NT2/D1 (cell line): ENCODE measurements around the gene CD37.
"Not testable (repeated sequence)": the region's sequence is repeated elsewhere in the genome, so short reads cannot be mapped to it uniquely, and the experiment has no call there.

Experiments
- DNase-seq: peaks from one replicate; pipeline ENCODE4 v3.0.0-alpha.2; 2011; ENCODE audit warnings: low read depth, low spot score
- H3K27me3 ChIP-seq: 2 replicates; pipeline ENCODE4 v1.6.0; 2011; ENCODE audit warnings: mild to moderate bottlenecking; ENCODE audit not compliant: insufficient read length, insufficient read depth
- H3K36me3 ChIP-seq: 2 replicates; pipeline ENCODE4 v1.6.1; 2011; ENCODE audit warnings: mild to moderate bottlenecking, low read length, mixed read lengths; ENCODE audit not compliant: insufficient read depth, insufficient read length
- H3K4me1 ChIP-seq: 2 replicates; pipeline ENCODE4 v1.5.1; 2011; ENCODE audit not compliant: insufficient read depth, insufficient read length
- H3K4me3 ChIP-seq: 2 replicates; pipeline ENCODE4 v1.5.1; 2011; ENCODE audit warnings: low read depth; ENCODE audit not compliant: insufficient read length
- H3K9ac ChIP-seq: 2 replicates; pipeline ENCODE4 v1.6.0; 2011; ENCODE audit warnings: low read depth; ENCODE audit not compliant: insufficient read length
- H3K9me3 ChIP-seq: 2 replicates; pipeline ENCODE4 v1.5.1; 2011; ENCODE audit warnings: mild to moderate bottlenecking, low read length; ENCODE audit not compliant: insufficient read depth
- SUZ12 ChIP-seq: IDR thresholded peaks from 2 replicates; pipeline ENCODE4 v1.6.1; 2011; ENCODE audit not compliant: insufficient read length, insufficient read depth; ENCODE audit errors: extremely low read depth
- YY1 ChIP-seq: IDR thresholded peaks from 2 replicates; pipeline ENCODE4 v1.6.1; 2011; ENCODE audit not compliant: insufficient read length, insufficient read depth
- ZNF274 ChIP-seq: IDR thresholded peaks from 2 replicates; pipeline ENCODE4 v1.6.1; 2011; ENCODE audit warnings: mild to moderate bottlenecking, low read depth, low read length

The CD37 gene

GRCh38 chr19:49364083-49364737 lies 29.0 kb downstream of the CD37 start:
- peaks cover 17% of the 10 kb centered on the region for H3K9me3 ChIP-seq
- H3K27me3 ChIP-seq = no peaks in the 10 kb centered on the region
- no peak for TF ChIP-seq ZNF274
- TF ChIP-seq SUZ12 = no peak
- no peak for TF ChIP-seq YY1
- H3K4me1 ChIP-seq = peaks cover 4% of the 10 kb centered on the region
- H3K36me3 ChIP-seq = peaks cover 5% of the 10 kb centered on the region
- peak overlapping the region; percentile 21 for H3K4me3 ChIP-seq
- DNase-seq = no peak
- H3K9ac ChIP-seq = peak overlapping the region; percentile 50

GRCh38 chr19:49366110-49366509 lies 30.9 kb downstream of the CD37 start:
- Histone ChIP-seq H3K9me3 (peaks cover 30% of the 10 kb centered on the region), H3K9ac (no peak overlapping the region), H3K27me3 (no peaks in the 10 kb centered on the region), H3K4me3 (no peak overlapping the region), H3K36me3 (no peaks in the 10 kb centered on the region), H3K4me1 (peaks cover 4% of the 10 kb centered on the region)
- TF ChIP-seq SUZ12 (no peak), ZNF274 (no peak), YY1 (no peak)
- no peak for DNase-seq

GRCh38 chr19:49368711-49369358 lies 33.6 kb downstream of the CD37 start:
- TF ChIP-seq ZNF274 (no peak), SUZ12 (no peak), YY1 (no peak)
- peaks cover 30% of the 10 kb centered on the region for H3K9me3 ChIP-seq
- no peaks in the 10 kb centered on the region for H3K27me3 ChIP-seq
- no peaks in the 10 kb centered on the region for H3K36me3 ChIP-seq
- no peak overlapping the region for H3K9ac ChIP-seq
- H3K4me3 ChIP-seq = no peak overlapping the region
- DNase-seq = no peak
- H3K4me1 ChIP-seq = peaks cover 4% of the 10 kb centered on the region

GRCh38 chr19:49371184-49371583 lies 36.0 kb downstream of the CD37 start:
- no peaks in the 10 kb centered on the region for H3K4me1 ChIP-seq
- no peaks in the 10 kb centered on the region for H3K36me3 ChIP-seq
- TF ChIP-seq SUZ12 (no peak), YY1 (no peak), ZNF274 (no peak)
- no peak overlapping the region for H3K4me3 ChIP-seq
- no peak for DNase-seq
- no peak overlapping the region for H3K9ac ChIP-seq
- H3K9me3 ChIP-seq = peaks cover 30% of the 10 kb centered on the region
- no peaks in the 10 kb centered on the region for H3K27me3 ChIP-seq

- DNase-seq, H3K9ac ChIP-seq, H3K27me3 ChIP-seq, H3K4me1 ChIP-seq, H3K4me3 ChIP-seq, H3K36me3 ChIP-seq: not testable (repeated sequence)
- H3K9me3 ChIP-seq = peaks cover 24% of the 10 kb centered on the region
These were observed 38.0 kb downstream of the CD37 start for GRCh38 chr19:49373174-49373573.

GRCh38 chr19:49374665-49375434 lies 39.6 kb downstream of the CD37 start:
- Histone ChIP-seq H3K36me3 (no peaks in the 10 kb centered on the region), H3K9ac (no peak overlapping the region), H3K4me1 (no peaks in the 10 kb centered on the region), H3K9me3 (peaks cover 7% of the 10 kb centered on the region; the same call in 1 of the 2 replicates), H3K4me3 (no peak overlapping the region), H3K27me3 (no peaks in the 10 kb centered on the region)
- DNase-seq = no peak
- TF ChIP-seq YY1 = no peak
- TF ChIP-seq ZNF274 = no peak
- TF ChIP-seq SUZ12 = no peak

GRCh38 chr19:49378512-49378911 lies 43.3 kb downstream of the CD37 start:
- Histone ChIP-seq H3K36me3 (no peaks in the 10 kb centered on the region), H3K4me3 (no peak overlapping the region), H3K9ac (no peak overlapping the region), H3K4me1 (no peaks in the 10 kb centered on the region), H3K27me3 (no peaks in the 10 kb centered on the region), H3K9me3 (peaks cover 11% of the 10 kb centered on the region)
- DNase-seq = no peak
- TF ChIP-seq SUZ12 (no peak), ZNF274 (no peak), YY1 (no peak)
